HL-60/S4 treated with phorbol 12-myristate 13-acetate at 8.2 ng/mL for 4 days and 3 days (cell line): Measurements from ENCODE around the gene BOC.

Source experiments
- in situ Hi-C: fragments of 300-500 bp; cut with MboI; formaldehyde crosslinking; loops from 2 replicates; pipeline ENCODE4 v1.15.0; 2022; ENCODE audit warnings: low sequenced_read_pairs

Gene BOC

GRCh38 chr3:113221721-113222257 is 10.4 kb downstream of the BOC start:
- in situ Hi-C loops = no loop called here

- in situ Hi-C loops = no loop called here
Observed at GRCh38 chr3:113222451-113223086, 11.2 kb downstream of the BOC start.

GRCh38 chr3:113223475-113224281 is 12.3 kb downstream of the BOC start:
- in situ Hi-C loops = no loop called here

- in situ Hi-C loops = no loop called here
Observed at GRCh38 chr3:113225286-113225685, 13.9 kb downstream of the BOC start.

- in situ Hi-C loops = no loop called here
Observed at GRCh38 chr3:113226491-113226890, 15.1 kb downstream of the BOC start.

GRCh38 chr3:113227146-113227545 is 15.8 kb downstream of the BOC start:
- in situ Hi-C loops = no loop called here

- in situ Hi-C loops = no loop called here
Observed at GRCh38 chr3:113228498-113229286, 17.3 kb downstream of the BOC start.

GRCh38 chr3:113231391-113231790 is 20.0 kb downstream of the BOC start:
- in situ Hi-C loops = no loop called here

- in situ Hi-C loops = no loop called here
Observed at GRCh38 chr3:113231827-113232253, 20.5 kb downstream of the BOC start.

- in situ Hi-C loops = no loop called here
Observed at GRCh38 chr3:113232342-113232741, 21.0 kb downstream of the BOC start.

- in situ Hi-C loops = no loop called here
Observed at GRCh38 chr3:113233497-113233896, 22.1 kb downstream of the BOC start.

- in situ Hi-C loops = no loop called here
Observed at GRCh38 chr3:113234028-113234427, 22.7 kb downstream of the BOC start.

- in situ Hi-C loops = no loop called here
Observed at GRCh38 chr3:113234688-113235260, 23.4 kb downstream of the BOC start.

- in situ Hi-C loops = no loop called here
Observed at GRCh38 chr3:113238503-113238902, 27.1 kb downstream of the BOC start.

GRCh38 chr3:113240841-113241240 is 29.5 kb downstream of the BOC start:
- in situ Hi-C loops = no loop called here

- in situ Hi-C loops = no loop called here
Observed at GRCh38 chr3:113241292-113242095, 30.1 kb downstream of the BOC start.

- in situ Hi-C loops = no loop called here
Observed at GRCh38 chr3:113242096-113242581, 30.8 kb downstream of the BOC start.

- in situ Hi-C loops = no loop called here
Observed at GRCh38 chr3:113243071-113243470, 31.7 kb downstream of the BOC start.

- in situ Hi-C loops = no loop called here
Observed at GRCh38 chr3:113243846-113244245, 32.5 kb downstream of the BOC start.

- in situ Hi-C loops = no loop called here
Observed at GRCh38 chr3:113245761-113246161, 34.4 kb downstream of the BOC start.
